EL (cell line): ENCODE results near the gene ACTL9.

ENCODE experiments used
- DNase-seq: peaks from one replicate; pipeline ENCODE4 v3.0.0-alpha.2; 2016

ACTL9 gene

GRCh38 chr19:8684001-8684902, 14.3 kb downstream of the ACTL9 start:
- no peak for DNase-seq

- DNase-seq = no peak
Measured at GRCh38 chr19:8682931-8683330, 15.7 kb downstream of the ACTL9 start.

GRCh38 chr19:8682472-8682871, 16.1 kb downstream of the ACTL9 start:
- DNase-seq = no peak

GRCh38 chr19:8681345-8682029, 17.1 kb downstream of the ACTL9 start:
- no peak for DNase-seq

GRCh38 chr19:8680676-8681344, 17.8 kb downstream of the ACTL9 start:
- no peak for DNase-seq

GRCh38 chr19:8678244-8678807, 20.3 kb downstream of the ACTL9 start:
- no peak for DNase-seq

GRCh38 chr19:8675066-8675465, 23.5 kb downstream of the ACTL9 start:
- no peak for DNase-seq

- DNase-seq = no peak
Measured at GRCh38 chr19:8673276-8673891, 25.2 kb downstream of the ACTL9 start.

- no peak for DNase-seq
Measured at GRCh38 chr19:8666814-8667405, 31.7 kb downstream of the ACTL9 start.

GRCh38 chr19:8665468-8666213, 33.0 kb downstream of the ACTL9 start:
- no peak for DNase-seq

GRCh38 chr19:8664671-8665057, 33.9 kb downstream of the ACTL9 start:
- no peak for DNase-seq

GRCh38 chr19:8663920-8664670, 34.5 kb downstream of the ACTL9 start:
- no peak for DNase-seq

- no peak for DNase-seq
Measured at GRCh38 chr19:8662263-8662662, 36.3 kb downstream of the ACTL9 start.

GRCh38 chr19:8659905-8660304, 38.7 kb downstream of the ACTL9 start:
- no peak for DNase-seq

- no peak for DNase-seq
Measured at GRCh38 chr19:8657869-8658268, 40.7 kb downstream of the ACTL9 start.

GRCh38 chr19:8655340-8655709, 43.3 kb downstream of the ACTL9 start:
- no peak for DNase-seq

GRCh38 chr19:8654591-8655339, 43.8 kb downstream of the ACTL9 start:
- peak; percentile 41 for DNase-seq

GRCh38 chr19:8648240-8648639, 50.4 kb downstream of the ACTL9 start:
- no peak for DNase-seq
